Measurements from ENCODE around the gene RNF144B. TPM values are rescaled to one million over a fixed set of nuclear protein-coding genes. Genes with fewer than 3 reads are reported as not detected.

Gene RNF144B
- total and polyA plus RNA-seq, 2 of the 8 experiments (the other 6 are each of a cell fraction or from before 2014, with no cell fraction given) = 1.8 to 11.2 TPM

DNA sequence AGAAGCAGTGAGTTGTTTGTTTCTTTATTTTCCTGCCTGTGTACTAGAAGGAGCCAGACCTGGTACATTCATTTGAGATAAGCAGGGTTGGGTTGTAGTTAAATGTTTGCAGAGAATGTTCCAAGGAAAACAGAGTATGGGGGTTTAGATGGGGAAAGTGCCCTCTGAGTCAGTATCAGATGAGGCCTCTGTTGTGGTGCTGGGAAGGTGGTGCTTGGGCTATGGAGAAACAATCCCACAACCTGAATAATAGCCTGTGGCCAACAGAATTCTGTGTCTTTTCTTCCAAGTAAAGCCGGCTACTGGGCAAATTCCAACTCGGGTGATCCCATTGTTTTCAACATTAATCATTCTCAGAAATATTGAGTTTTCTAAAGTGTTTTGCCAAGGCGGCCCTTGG is 109.3 kb downstream of the RNF144B start:
- Histone ChIP-seq H2BK15ac (ENCODE audit: low read length) (no peak overlapping the region), H3K4me1 (replicated peaks in 1 of 4; ENCODE audit: control insufficient read depth in 3 of 4, insufficient read depth in 4 of 4, low read length in 3 of 4) (peaks cover 0 to 1% (median 1%) of the 10 kb centered on the region in 4 experiments; a peak in 5 of 7 replicates), H2BK12ac (ENCODE audit: low read depth, low read length) (no peak overlapping the region), H4K5ac (ENCODE audit: insufficient read length, low read depth, low read length) (no peak overlapping the region), H3K79me2 (ENCODE audit: control insufficient read depth in 1 of 2, insufficient read depth in 2 of 2, low read length in 2 of 2) (no peaks in the 10 kb centered on the region), H3K36me3 (ENCODE audit: control insufficient read depth in 2 of 4, insufficient read depth in 4 of 4, low read length in 3 of 4) (no peaks in the 10 kb centered on the region), H3K18ac (ENCODE audit: extremely low read depth, low read length) (no peak overlapping the region), H3K23ac (ENCODE audit: insufficient read length) (no peak overlapping the region), H3K14ac (ENCODE audit: insufficient read length) (no peak overlapping the region), H3K56ac (replicated peaks; ENCODE audit: insufficient read length, low read depth, low read length) (no peak overlapping the region), H3K23me2 (ENCODE audit: low read depth, low read length) (no peaks in the 10 kb centered on the region; the same call in 1 of the 2 replicates), H2AK5ac (ENCODE audit: low read depth, low read length) (no peak overlapping the region), H3K9me3 (ENCODE audit: insufficient read depth in 2 of 2, low read depth in 1 of 2, low read length in 1 of 2) (no peaks in the 10 kb centered on the region), H3K27me3 (replicated peaks in 1 of 4; ENCODE audit: control insufficient read depth in 3 of 4, extremely low read depth in 1 of 4, insufficient read depth in 3 of 4, low read length in 3 of 4) (no peaks in the 10 kb centered on the region), H4K91ac (replicated peaks; ENCODE audit: insufficient read length, low read length) (no peak overlapping the region), H3K4ac (replicated peaks; ENCODE audit: insufficient read length, low read depth, low read length) (no peak overlapping the region), H4K20me1 (replicated peaks in 1 of 2; ENCODE audit: control insufficient read depth in 1 of 2, insufficient read depth in 2 of 2, low read length in 2 of 2) (no peaks in the 10 kb centered on the region), H2BK5ac (ENCODE audit: low read depth, low read length) (no peak overlapping the region), H2BK20ac (ENCODE audit: low read length) (no peak overlapping the region), H3K79me1 (ENCODE audit: low read depth, low read length) (no peaks in the 10 kb centered on the region), H3K4me3 (ENCODE audit: extremely low read depth in 1 of 4, insufficient read depth in 2 of 4, low read depth in 3 of 4, low read length in 4 of 4) (no peak overlapping the region), H3K4me2 (ENCODE audit: insufficient read depth in 1 of 2, low read depth in 2 of 2, low read length in 2 of 2) (no peak overlapping the region), H2AFZ (ENCODE audit: low read length) (no peak overlapping the region), H3K27ac (ENCODE audit: low read depth, low read length) (no peak overlapping the region), H3K9ac (replicated peaks in 1 of 4; ENCODE audit: extremely low read depth in 1 of 4, low read depth in 3 of 4, low read length in 3 of 4) (no peak overlapping the region), H2BK120ac (replicated peaks; ENCODE audit: low read depth, low read length) (no peak overlapping the region), H4K8ac (ENCODE audit: extremely low read depth, insufficient read depth, low read length) (no peak overlapping the region)
- WGBS, 2 experiments (ENCODE audit: extremely low coverage in 1 of 2, insufficient coverage in 1 of 2, insufficient read length in 1 of 2, insufficient replicate concordance in 2 of 2, low coverage in 1 of 2, low lambda C conversion rate in 2 of 2, missing lambda C conversion rate in 1 of 2) = 90% methylated on average over 3 of the region's 3 CpGs; no CpG with 5 or more reads in 1 of the 2 experiments
- ChIA-PET CTCF (ENCODE audit: partially characterized antibody) (interaction anchor here (1.9 to 15.6 kb wide), 3 partner anchors 7 to 169 kb away, joined by 5 to 268 read pairs (median 7); no protein-coding TSS in a partner anchor), POLR2A (ENCODE audit: partially characterized antibody) (no interaction called here)
- no peak for FAIRE-seq
- DNase-seq (ENCODE audit: low read depth in 1 of 2, low spot score in 2 of 2) = no peak
- TF ChIP-seq SP2 (IDR thresholded peaks at IDR 0.05; ENCODE audit: low read length) = no peak
- TF ChIP-seq CREB1 (IDR thresholded peaks at IDR 0.05) = no peak
- no peak for TF ChIP-seq SIRT6 (IDR thresholded peaks at IDR 0.05; ENCODE audit: low read length)
- no peak for TF ChIP-seq POLR2AphosphoS5 (IDR thresholded peaks at IDR 0.05; ENCODE audit: low read depth, low read length)
- TF ChIP-seq SRF (IDR thresholded peaks at IDR 0.05; ENCODE audit: low read depth, low read length) = no peak
- no peak for TF ChIP-seq RBBP5 (IDR thresholded peaks at IDR 0.05; ENCODE audit: borderline replicate concordance, low read depth, low read length)
- TF ChIP-seq SP4 (IDR thresholded peaks at IDR 0.05; ENCODE audit: low read length) = no peak
- TF ChIP-seq CBX5 (IDR thresholded peaks at IDR 0.05; ENCODE audit: low read depth, low read length) = no peak
- no peak for TF ChIP-seq TEAD4 (IDR thresholded peaks at IDR 0.05; ENCODE audit: low read depth, low read length)
- TF ChIP-seq, protein P1, sequence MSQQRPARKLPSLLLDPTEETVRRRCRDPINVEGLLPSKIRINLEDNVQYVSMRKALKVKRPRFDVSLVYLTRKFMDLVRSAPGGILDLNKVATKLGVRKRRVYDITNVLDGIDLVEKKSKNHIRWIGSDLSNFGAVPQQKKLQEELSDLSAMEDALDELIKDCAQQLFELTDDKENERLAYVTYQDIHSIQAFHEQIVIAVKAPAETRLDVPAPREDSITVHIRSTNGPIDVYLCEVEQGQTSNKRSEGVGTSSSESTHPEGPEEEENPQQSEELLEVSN (IDR thresholded peaks at IDR 0.05) = no peak
- TF ChIP-seq, protein P2, sequence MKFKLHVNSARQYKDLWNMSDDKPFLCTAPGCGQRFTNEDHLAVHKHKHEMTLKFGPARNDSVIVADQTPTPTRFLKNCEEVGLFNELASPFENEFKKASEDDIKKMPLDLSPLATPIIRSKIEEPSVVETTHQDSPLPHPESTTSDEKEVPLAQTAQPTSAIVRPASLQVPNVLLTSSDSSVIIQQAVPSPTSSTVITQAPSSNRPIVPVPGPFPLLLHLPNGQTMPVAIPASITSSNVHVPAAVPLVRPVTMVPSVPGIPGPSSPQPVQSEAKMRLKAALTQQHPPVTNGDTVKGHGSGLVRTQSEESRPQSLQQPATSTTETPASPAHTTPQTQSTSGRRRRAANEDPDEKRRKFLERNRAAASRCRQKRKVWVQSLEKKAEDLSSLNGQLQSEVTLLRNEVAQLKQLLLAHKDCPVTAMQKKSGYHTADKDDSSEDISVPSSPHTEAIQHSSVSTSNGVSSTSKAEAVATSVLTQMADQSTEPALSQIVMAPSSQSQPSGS (IDR thresholded peaks at IDR 0.05; ENCODE audit: low read length) = no peak
- no peak for TF ChIP-seq PHF8 (conservative IDR thresholded peaks at IDR 0.05; ENCODE audit: low read depth, low read length)
- no peak for TF ChIP-seq KDM4A (IDR thresholded peaks at IDR 0.05; ENCODE audit: low read depth, low read length, severe bottlenecking)

Data from H1 (cell line).